Neural cell (in vitro differentiated cells): ENCODE measurements around the gene SRSF8. TPM values are rescaled to one million over a fixed set of nuclear protein-coding genes. Genes with fewer than 3 reads are reported as not detected.
"Not testable (repeated sequence)": the region's sequence is repeated elsewhere in the genome, so short reads cannot be mapped to it uniquely, and the experiment has no call there.

ENCODE experiments used
- H2AFZ ChIP-seq: fragments of 200-600, 300-800 bp; sonication (generic), shearing (Covaris generic); 2 replicates; pipeline ENCODE4 v1.6.0; 2014; ENCODE audit warnings: low read depth, mild to moderate bottlenecking, antibody characterized with exemption, low read length, moderate library complexity
- H3F3A ChIP-seq: fragments of 200-600 bp; shearing (Covaris generic); 2 replicates; pipeline ENCODE4 v1.6.1; 2016; ENCODE audit warnings: mild to moderate bottlenecking, moderate library complexity, mixed read lengths, antibody characterized with exemption, low read length; ENCODE audit not compliant: insufficient read depth, poor library complexity, severe bottlenecking
- H3K27ac ChIP-seq: fragments of 200-600, 300-800 bp; sonication (generic), shearing (Covaris generic); 2 replicates; pipeline ENCODE4 v1.5.1; 2014; ENCODE audit warnings: mild to moderate bottlenecking, low read length, moderate library complexity
- H3K27me3 ChIP-seq: fragments of 300-800, 200-600 bp; sonication (generic), shearing (Covaris generic); 2 replicates; pipeline ENCODE4 v1.6.0; 2014; ENCODE audit warnings: mild to moderate bottlenecking, low read depth, low read length, moderate library complexity; ENCODE audit not compliant: insufficient read depth
- H3K36me3 ChIP-seq: fragments of 300-800, 200-600 bp; sonication (generic), shearing (Covaris generic); 2 replicates; pipeline ENCODE4 v1.5.1; 2014; ENCODE audit warnings: mild to moderate bottlenecking, antibody characterized with exemption, low read length, moderate library complexity; ENCODE audit not compliant: insufficient read depth
- H3K4me2 ChIP-seq: fragments of 300-800, 200-600 bp; sonication (generic), shearing (Covaris generic); 2 replicates; pipeline ENCODE4 v1.6.0; 2014; ENCODE audit warnings: mild to moderate bottlenecking, low read length
- H3K4me3 ChIP-seq: fragments of 300-800, 200-600 bp; sonication (generic), shearing (Covaris generic); 2 replicates; pipeline ENCODE4 v1.5.1; 2014; ENCODE audit warnings: mild to moderate bottlenecking, low read length, moderate library complexity
- H3K79me2 ChIP-seq: fragments of 200-600 bp; shearing (Covaris generic); replicated peaks from 2 replicates; pipeline ENCODE4 v1.6.0; 2014; ENCODE audit warnings: mild to moderate bottlenecking, low read length, moderate library complexity; ENCODE audit not compliant: insufficient read depth
- H3K9ac ChIP-seq: fragments of 300-800, 200-600 bp; sonication (generic), shearing (Covaris generic); 2 replicates; pipeline ENCODE4 v1.6.1; 2016; ENCODE audit warnings: mild to moderate bottlenecking, low read length, mixed read lengths
- H3K9me2 ChIP-seq: fragments of 200-600 bp; shearing (Covaris generic); 2 replicates; pipeline ENCODE4 v1.6.1; 2016; ENCODE audit warnings: mild to moderate bottlenecking, low read length, mixed read lengths; ENCODE audit not compliant: insufficient read depth
- H3K9me3 ChIP-seq: fragments of 200-600, 300-800 bp; sonication (generic), shearing (Covaris generic); 2 replicates; pipeline ENCODE4 v1.6.1; 2016; ENCODE audit warnings: mild to moderate bottlenecking, mixed run types, low read length, moderate library complexity, mixed read lengths
- H4K20me1 ChIP-seq: fragments of 200-600 bp; shearing (Covaris generic); 2 replicates; pipeline ENCODE4 v1.6.1; 2016; ENCODE audit warnings: mild to moderate bottlenecking, mixed run types; ENCODE audit not compliant: insufficient read depth
- EP300 ChIP-seq: fragments of 450-650 bp; conservative IDR thresholded peaks from 2 replicates; pipeline ENCODE4 v1.6.1; 2014; ENCODE audit warnings: antibody characterized with exemption, mild to moderate bottlenecking, moderate library complexity; ENCODE audit not compliant: poor library complexity, severe bottlenecking
- EZH2 ChIP-seq: fragments of 200-600, 300-800 bp; shearing (Covaris generic), sonication (generic); IDR thresholded peaks from 2 replicates; pipeline ENCODE4 v1.6.1; 2014; ENCODE audit warnings: antibody characterized with exemption, low read length, borderline replicate concordance, mild to moderate bottlenecking; ENCODE audit not compliant: insufficient read depth, poor library complexity, severe bottlenecking
- MXI1 ChIP-seq: fragments of 450-650 bp; conservative IDR thresholded peaks from 2 replicates; pipeline ENCODE4 v1.6.1; 2014; ENCODE audit warnings: antibody characterized with exemption, mild to moderate bottlenecking; ENCODE audit not compliant: poor library complexity, severe bottlenecking
- POLR2AphosphoS5 ChIP-seq: IDR thresholded peaks from 2 replicates; pipeline ENCODE4 v1.6.1; 2012
- RAD21 ChIP-seq: fragments of 450-650 bp; conservative IDR thresholded peaks from 2 replicates; pipeline ENCODE4 v1.6.1; 2014; ENCODE audit warnings: antibody characterized with exemption, mild to moderate bottlenecking, moderate library complexity
- SMC3 ChIP-seq: fragments of 450-650 bp; conservative IDR thresholded peaks from 2 replicates; pipeline ENCODE4 v1.6.1; 2014; ENCODE audit warnings: antibody characterized with exemption, mild to moderate bottlenecking, moderate library complexity; ENCODE audit not compliant: poor library complexity
- TAF1 ChIP-seq: IDR thresholded peaks from 2 replicates; pipeline ENCODE4 v1.6.1; 2012; ENCODE audit warnings: low read depth
- polyA plus RNA-seq: library from polyadenylated mRNA; depleted of rRNA; stranded (reverse); fragments of >200 nt; gene quantifications from 2 replicates; pipeline ENCODE4 v1.2.3, GENCODE V29; 2014
- TF ChIP-seq, protein P1 (sequence below): fragments of 450-650 bp; IDR thresholded peaks from 2 replicates; pipeline ENCODE4 v1.5.1; 2014; ENCODE audit warnings: antibody characterized with exemption, mild to moderate bottlenecking, moderate library complexity; ENCODE audit not compliant: poor library complexity, severe bottlenecking
- TF ChIP-seq, protein P2 (sequence below): IDR thresholded peaks from 2 replicates; pipeline ENCODE4 v1.6.1; 2012; ENCODE audit warnings: borderline replicate concordance

The SRSF8 gene
- polyA plus RNA-seq, 1 donor from 2014 or later: 44.6 TPM

- H3K27me3 ChIP-seq, H3F3A ChIP-seq, H2AFZ ChIP-seq, H3K9me2 ChIP-seq, H3K9me3 ChIP-seq, H4K20me1 ChIP-seq, H3K4me3 ChIP-seq, H3K36me3 ChIP-seq, H3K27ac ChIP-seq, H3K79me2 ChIP-seq, H3K9ac ChIP-seq, H3K4me2 ChIP-seq: not testable (repeated sequence)
Measured at GRCh38 chr11:95025594-95025993, 41.1 kb upstream of the SRSF8 start.

DNA sequence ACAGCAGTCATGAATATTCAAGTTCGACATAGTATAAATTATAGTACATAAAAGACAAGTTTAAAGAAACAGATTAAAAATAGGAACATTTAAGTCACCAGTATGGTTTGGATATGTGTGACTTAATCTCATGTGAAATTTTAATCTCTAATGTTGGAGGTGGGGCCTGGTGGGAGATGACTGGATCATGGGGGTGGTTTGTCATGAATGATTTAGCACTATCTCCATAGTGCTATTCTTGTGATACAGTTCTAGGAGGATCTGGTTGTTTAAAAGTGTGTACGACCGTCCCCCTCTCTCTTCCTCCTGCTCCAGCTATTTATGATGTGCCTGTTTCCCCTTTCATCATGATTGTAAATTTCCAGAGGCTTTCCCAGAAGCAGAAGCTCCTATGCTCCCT, 38.4 kb upstream of the SRSF8 start:
- Histone ChIP-seq H2AFZ (no peak overlapping the region), H3K79me2 (no peaks in the 10 kb centered on the region), H3K36me3 (no peaks in the 10 kb centered on the region), H3K9ac (no peak overlapping the region), H3K9me3 (no peaks in the 10 kb centered on the region), H3K27me3 (no peaks in the 10 kb centered on the region), H4K20me1 (no peaks in the 10 kb centered on the region), H3K9me2 (no peaks in the 10 kb centered on the region), H3F3A (no peaks in the 10 kb centered on the region), H3K4me2 (no peak overlapping the region), H3K4me3 (no peak overlapping the region), H3K27ac (no peak overlapping the region)
- TF ChIP-seq SMC3 (no peak), RAD21 (no peak), MXI1 (no peak), EP300 (no peak), POLR2AphosphoS5 (no peak), EZH2 (no peak), TAF1 (no peak)
- TF ChIP-seq, protein P1, sequence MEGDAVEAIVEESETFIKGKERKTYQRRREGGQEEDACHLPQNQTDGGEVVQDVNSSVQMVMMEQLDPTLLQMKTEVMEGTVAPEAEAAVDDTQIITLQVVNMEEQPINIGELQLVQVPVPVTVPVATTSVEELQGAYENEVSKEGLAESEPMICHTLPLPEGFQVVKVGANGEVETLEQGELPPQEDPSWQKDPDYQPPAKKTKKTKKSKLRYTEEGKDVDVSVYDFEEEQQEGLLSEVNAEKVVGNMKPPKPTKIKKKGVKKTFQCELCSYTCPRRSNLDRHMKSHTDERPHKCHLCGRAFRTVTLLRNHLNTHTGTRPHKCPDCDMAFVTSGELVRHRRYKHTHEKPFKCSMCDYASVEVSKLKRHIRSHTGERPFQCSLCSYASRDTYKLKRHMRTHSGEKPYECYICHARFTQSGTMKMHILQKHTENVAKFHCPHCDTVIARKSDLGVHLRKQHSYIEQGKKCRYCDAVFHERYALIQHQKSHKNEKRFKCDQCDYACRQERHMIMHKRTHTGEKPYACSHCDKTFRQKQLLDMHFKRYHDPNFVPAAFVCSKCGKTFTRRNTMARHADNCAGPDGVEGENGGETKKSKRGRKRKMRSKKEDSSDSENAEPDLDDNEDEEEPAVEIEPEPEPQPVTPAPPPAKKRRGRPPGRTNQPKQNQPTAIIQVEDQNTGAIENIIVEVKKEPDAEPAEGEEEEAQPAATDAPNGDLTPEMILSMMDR: no peak
- TF ChIP-seq, protein P2, sequence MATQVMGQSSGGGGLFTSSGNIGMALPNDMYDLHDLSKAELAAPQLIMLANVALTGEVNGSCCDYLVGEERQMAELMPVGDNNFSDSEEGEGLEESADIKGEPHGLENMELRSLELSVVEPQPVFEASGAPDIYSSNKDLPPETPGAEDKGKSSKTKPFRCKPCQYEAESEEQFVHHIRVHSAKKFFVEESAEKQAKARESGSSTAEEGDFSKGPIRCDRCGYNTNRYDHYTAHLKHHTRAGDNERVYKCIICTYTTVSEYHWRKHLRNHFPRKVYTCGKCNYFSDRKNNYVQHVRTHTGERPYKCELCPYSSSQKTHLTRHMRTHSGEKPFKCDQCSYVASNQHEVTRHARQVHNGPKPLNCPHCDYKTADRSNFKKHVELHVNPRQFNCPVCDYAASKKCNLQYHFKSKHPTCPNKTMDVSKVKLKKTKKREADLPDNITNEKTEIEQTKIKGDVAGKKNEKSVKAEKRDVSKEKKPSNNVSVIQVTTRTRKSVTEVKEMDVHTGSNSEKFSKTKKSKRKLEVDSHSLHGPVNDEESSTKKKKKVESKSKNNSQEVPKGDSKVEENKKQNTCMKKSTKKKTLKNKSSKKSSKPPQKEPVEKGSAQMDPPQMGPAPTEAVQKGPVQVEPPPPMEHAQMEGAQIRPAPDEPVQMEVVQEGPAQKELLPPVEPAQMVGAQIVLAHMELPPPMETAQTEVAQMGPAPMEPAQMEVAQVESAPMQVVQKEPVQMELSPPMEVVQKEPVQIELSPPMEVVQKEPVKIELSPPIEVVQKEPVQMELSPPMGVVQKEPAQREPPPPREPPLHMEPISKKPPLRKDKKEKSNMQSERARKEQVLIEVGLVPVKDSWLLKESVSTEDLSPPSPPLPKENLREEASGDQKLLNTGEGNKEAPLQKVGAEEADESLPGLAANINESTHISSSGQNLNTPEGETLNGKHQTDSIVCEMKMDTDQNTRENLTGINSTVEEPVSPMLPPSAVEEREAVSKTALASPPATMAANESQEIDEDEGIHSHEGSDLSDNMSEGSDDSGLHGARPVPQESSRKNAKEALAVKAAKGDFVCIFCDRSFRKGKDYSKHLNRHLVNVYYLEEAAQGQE: no peak

- H3K9ac ChIP-seq: no peak overlapping the region
- no peak for TF ChIP-seq POLR2AphosphoS5
- TF ChIP-seq EP300: no peak
- no peak for TF ChIP-seq EZH2
- no peak for TF ChIP-seq SMC3
- no peak for TF ChIP-seq MXI1
- no peak for TF ChIP-seq TAF1
- TF ChIP-seq, protein P2: no peak
- TF ChIP-seq, protein P1: no peak
- no peak for TF ChIP-seq RAD21
- no peaks in the 10 kb centered on the region for H3K36me3 ChIP-seq
- H3K4me3 ChIP-seq: no peak overlapping the region
- H2AFZ ChIP-seq: no peak overlapping the region
- no peaks in the 10 kb centered on the region for H3K9me3 ChIP-seq
- no peak overlapping the region for H3K4me2 ChIP-seq
- H3K27me3 ChIP-seq: no peaks in the 10 kb centered on the region
- no peaks in the 10 kb centered on the region for H3K79me2 ChIP-seq
- no peaks in the 10 kb centered on the region for H3K9me2 ChIP-seq
- no peak overlapping the region for H3K27ac ChIP-seq
- H4K20me1 ChIP-seq: no peaks in the 10 kb centered on the region
- no peaks in the 10 kb centered on the region for H3F3A ChIP-seq
Measured at GRCh38 chr11:95033051-95033450, 33.7 kb upstream of the SRSF8 start.
